HL-60 (cell line): ENCODE measurements around the gene FBXO30.

Source experiments
- DNase-seq, 2 experiments: peaks; one replicate each; pipeline ENCODE4 v3.0.0-alpha.2; 2010 to 2020; ENCODE audit warnings: low read depth in 1 of 2, low spot score in 1 of 2
- H3K27ac ChIP-seq: fragments of 250-450 bp; sonication (Bioruptor Pico); replicated peaks from 2 replicates; pipeline ENCODE4 v1.5.1; 2020; ENCODE audit warnings: mild to moderate bottlenecking, moderate library complexity
- H3K27me3 ChIP-seq: fragments of 250-450 bp; sonication (Bioruptor Pico); 2 replicates; pipeline ENCODE4 v1.5.1; 2021; ENCODE audit warnings: mild to moderate bottlenecking, moderate library complexity; ENCODE audit not compliant: insufficient read depth, poor library complexity, severe bottlenecking
- H3K4me3 ChIP-seq: replicated peaks from 2 replicates; pipeline ENCODE4 v1.5.1; 2011; ENCODE audit warnings: mild to moderate bottlenecking, control low read depth, low read length; ENCODE audit not compliant: insufficient read depth
- CTCF ChIP-seq: IDR thresholded peaks from one replicate; pipeline ENCODE4 v1.5.1; 2011; ENCODE audit warnings: low read length, control low read depth, inconsistent platforms; ENCODE audit not compliant: insufficient read depth
- GABPA ChIP-seq: IDR thresholded peaks from 2 replicates; pipeline ENCODE4 v1.6.1; 2012; ENCODE audit warnings: low read depth
- POLR2AphosphoS5 ChIP-seq: IDR thresholded peaks from 2 replicates; pipeline ENCODE4 v1.6.1; 2012; ENCODE audit warnings: low read depth
- REST ChIP-seq: IDR thresholded peaks from 2 replicates; pipeline ENCODE4 v1.6.1; 2012; ENCODE audit warnings: low read depth; ENCODE audit not compliant: insufficient replicate concordance
- SPI1 ChIP-seq: IDR thresholded peaks from 2 replicates; pipeline ENCODE4 v1.6.1; 2012; ENCODE audit warnings: low read depth, mild to moderate bottlenecking, borderline replicate concordance

The FBXO30 gene

GRCh38 chr6:145798530-145798929 is 16.1 kb downstream of the FBXO30 start:
- no peak overlapping the region for H3K4me3 ChIP-seq
- H3K27ac ChIP-seq = no peak overlapping the region
- H3K27me3 ChIP-seq = no peaks in the 10 kb centered on the region
- TF ChIP-seq REST = no peak
- TF ChIP-seq GABPA = no peak
- no peak for TF ChIP-seq POLR2AphosphoS5
- TF ChIP-seq SPI1 = no peak
- no peak for TF ChIP-seq CTCF
- DNase-seq = no peak

- TF ChIP-seq POLR2AphosphoS5 (no peak), CTCF (no peak), REST (no peak), GABPA (no peak), SPI1 (no peak)
- H3K27ac ChIP-seq = no peak overlapping the region
- H3K4me3 ChIP-seq = no peak overlapping the region
- no peaks in the 10 kb centered on the region for H3K27me3 ChIP-seq
- DNase-seq = no peak
Measured at GRCh38 chr6:145789443-145789842, 25.2 kb downstream of the FBXO30 start.

- Histone ChIP-seq H3K27ac (no peak overlapping the region), H3K27me3 (no peaks in the 10 kb centered on the region), H3K4me3 (no peak overlapping the region)
- TF ChIP-seq GABPA = no peak
- no peak for TF ChIP-seq SPI1
- no peak for TF ChIP-seq CTCF
- no peak for TF ChIP-seq REST
- TF ChIP-seq POLR2AphosphoS5 = no peak
- DNase-seq = no peak
Measured at GRCh38 chr6:145787688-145788087, 26.9 kb downstream of the FBXO30 start.
